Measurements from ENCODE around the gene ADAMTS2.

- TF ChIP-seq CTCF (conservative IDR thresholded peaks at IDR 0.05; ENCODE audit: low read depth, low read length) (no peak), EZH2 (IDR thresholded peaks at IDR 0.05; ENCODE audit: low read length, unreplicated experiment) (no peak), EZH2phosphoT487 (IDR thresholded peaks at IDR 0.05; ENCODE audit: borderline replicate concordance, low read length) (no peak)
Measured at GRCh38 chr5:179337796-179338676, 7.2 kb downstream of the ADAMTS2 start.
